ENCODE data around the gene PRDM7. TPM values are rescaled to one million over a fixed set of nuclear protein-coding genes. Genes with fewer than 3 reads are reported as not detected.

The PRDM7 gene
- total and polyA plus RNA-seq, 2 of the 8 experiments (the other 6 are each of a cell fraction or from before 2014, with no cell fraction given): 0.02 TPM; not detected in 1

- TF ChIP-seq SP4 (IDR thresholded peaks at IDR 0.05; ENCODE audit: low read length) (no peak), JUND (IDR thresholded peaks at IDR 0.05; ENCODE audit: low read length) (no peak), ATF3 (IDR thresholded peaks at IDR 0.05; ENCODE audit: insufficient read depth, low read depth, low read length) (no peak), CHD1 (IDR thresholded peaks at IDR 0.05; ENCODE audit: low read depth, low read length) (no peak), MAFK (IDR thresholded peaks at IDR 0.05; ENCODE audit: low read depth, low read length) (no peak), RXRA (IDR thresholded peaks at IDR 0.05; ENCODE audit: insufficient read depth, low read depth, low read length) (no peak)
These were observed 45.8 kb downstream of the PRDM7 start (continued) for GRCh38 chr16:90031186-90031930.

Measured in H1 (cell line).